ENCODE results near the gene CALML5. TPM values are rescaled to one million over a fixed set of nuclear protein-coding genes. Genes with fewer than 3 reads are reported as not detected.

Gene CALML5
- total and polyA plus RNA-seq, 9 of the 15 experiments (the other 6 are each of a cell fraction or from before 2014, with no cell fraction given) = not detected

DNA sequence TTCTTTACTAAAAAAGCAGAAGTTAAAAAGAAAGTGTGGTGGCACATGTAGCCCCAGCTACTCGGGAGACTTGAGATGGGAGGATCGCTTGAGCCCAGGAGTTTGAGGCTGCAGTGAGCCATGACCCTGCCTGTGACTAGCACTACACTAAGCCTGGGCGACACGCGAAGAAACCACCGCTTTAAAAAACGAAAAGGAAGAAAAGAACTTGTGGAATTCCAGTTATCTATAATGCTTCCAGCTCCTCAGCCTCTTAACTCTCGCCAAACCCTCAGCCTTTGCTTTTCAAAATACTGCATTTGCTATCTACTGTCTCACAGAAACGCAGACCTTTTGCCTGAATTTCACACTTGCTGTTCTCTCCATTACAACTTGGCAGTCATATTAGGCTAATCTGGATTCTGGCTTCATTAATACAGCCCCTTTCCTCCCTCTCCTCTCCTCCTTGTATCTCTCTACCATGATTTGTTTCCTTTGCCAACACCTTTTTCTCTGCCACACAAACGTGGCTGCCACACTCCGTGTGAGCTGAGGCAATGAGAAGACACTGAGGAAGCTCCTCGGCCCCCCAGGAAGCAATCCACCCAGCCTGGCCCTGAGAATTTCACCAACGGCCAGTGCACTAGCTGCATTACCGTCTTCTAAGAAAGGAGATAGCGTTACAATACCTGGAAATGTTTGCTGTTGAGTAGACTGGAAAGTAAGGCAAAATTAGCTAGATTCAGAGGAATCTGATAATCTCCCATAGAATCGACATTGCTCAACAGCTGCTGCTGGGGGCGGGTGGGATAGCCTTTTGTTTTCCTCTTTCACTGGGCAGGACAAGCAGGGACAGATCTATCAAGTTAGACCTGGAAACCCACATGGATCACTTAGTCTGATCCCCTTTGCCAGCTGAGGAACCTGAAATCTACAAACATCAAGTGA, 37.2 kb downstream of the CALML5 start (continued):
- TF ChIP-seq, protein P1, sequence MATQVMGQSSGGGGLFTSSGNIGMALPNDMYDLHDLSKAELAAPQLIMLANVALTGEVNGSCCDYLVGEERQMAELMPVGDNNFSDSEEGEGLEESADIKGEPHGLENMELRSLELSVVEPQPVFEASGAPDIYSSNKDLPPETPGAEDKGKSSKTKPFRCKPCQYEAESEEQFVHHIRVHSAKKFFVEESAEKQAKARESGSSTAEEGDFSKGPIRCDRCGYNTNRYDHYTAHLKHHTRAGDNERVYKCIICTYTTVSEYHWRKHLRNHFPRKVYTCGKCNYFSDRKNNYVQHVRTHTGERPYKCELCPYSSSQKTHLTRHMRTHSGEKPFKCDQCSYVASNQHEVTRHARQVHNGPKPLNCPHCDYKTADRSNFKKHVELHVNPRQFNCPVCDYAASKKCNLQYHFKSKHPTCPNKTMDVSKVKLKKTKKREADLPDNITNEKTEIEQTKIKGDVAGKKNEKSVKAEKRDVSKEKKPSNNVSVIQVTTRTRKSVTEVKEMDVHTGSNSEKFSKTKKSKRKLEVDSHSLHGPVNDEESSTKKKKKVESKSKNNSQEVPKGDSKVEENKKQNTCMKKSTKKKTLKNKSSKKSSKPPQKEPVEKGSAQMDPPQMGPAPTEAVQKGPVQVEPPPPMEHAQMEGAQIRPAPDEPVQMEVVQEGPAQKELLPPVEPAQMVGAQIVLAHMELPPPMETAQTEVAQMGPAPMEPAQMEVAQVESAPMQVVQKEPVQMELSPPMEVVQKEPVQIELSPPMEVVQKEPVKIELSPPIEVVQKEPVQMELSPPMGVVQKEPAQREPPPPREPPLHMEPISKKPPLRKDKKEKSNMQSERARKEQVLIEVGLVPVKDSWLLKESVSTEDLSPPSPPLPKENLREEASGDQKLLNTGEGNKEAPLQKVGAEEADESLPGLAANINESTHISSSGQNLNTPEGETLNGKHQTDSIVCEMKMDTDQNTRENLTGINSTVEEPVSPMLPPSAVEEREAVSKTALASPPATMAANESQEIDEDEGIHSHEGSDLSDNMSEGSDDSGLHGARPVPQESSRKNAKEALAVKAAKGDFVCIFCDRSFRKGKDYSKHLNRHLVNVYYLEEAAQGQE (IDR thresholded peaks at IDR 0.05; ENCODE audit: borderline replicate concordance) = peak; percentile 23; the same call in 1 of the 2 replicates
- TF ChIP-seq, protein P1 (CRISPR knock-in tag; IDR thresholded peaks at IDR 0.05; ENCODE audit: low read depth) = no peak
- TF ChIP-seq NCOA1 (IDR thresholded peaks at IDR 0.05; ENCODE audit: low read depth) = peak; percentile 75; the same call in 1 of the 2 replicates
- peak in 1 of 2 experiments; percentile 78; a peak in 2 of 4 replicates for TF ChIP-seq RCOR1 (IDR thresholded peaks at IDR 0.05; ENCODE audit: borderline replicate concordance in 1 of 2, low read depth in 2 of 2, low read length in 2 of 2)
- TF ChIP-seq ZNF217 (CRISPR knock-in tag; IDR thresholded peaks at IDR 0.05) = no peak
- TF ChIP-seq HDGF (IDR thresholded peaks at IDR 0.05) = 0 out of 2 replicates have a peak, but pooled peaks have one; percentile 56
- TF ChIP-seq, protein P2, sequence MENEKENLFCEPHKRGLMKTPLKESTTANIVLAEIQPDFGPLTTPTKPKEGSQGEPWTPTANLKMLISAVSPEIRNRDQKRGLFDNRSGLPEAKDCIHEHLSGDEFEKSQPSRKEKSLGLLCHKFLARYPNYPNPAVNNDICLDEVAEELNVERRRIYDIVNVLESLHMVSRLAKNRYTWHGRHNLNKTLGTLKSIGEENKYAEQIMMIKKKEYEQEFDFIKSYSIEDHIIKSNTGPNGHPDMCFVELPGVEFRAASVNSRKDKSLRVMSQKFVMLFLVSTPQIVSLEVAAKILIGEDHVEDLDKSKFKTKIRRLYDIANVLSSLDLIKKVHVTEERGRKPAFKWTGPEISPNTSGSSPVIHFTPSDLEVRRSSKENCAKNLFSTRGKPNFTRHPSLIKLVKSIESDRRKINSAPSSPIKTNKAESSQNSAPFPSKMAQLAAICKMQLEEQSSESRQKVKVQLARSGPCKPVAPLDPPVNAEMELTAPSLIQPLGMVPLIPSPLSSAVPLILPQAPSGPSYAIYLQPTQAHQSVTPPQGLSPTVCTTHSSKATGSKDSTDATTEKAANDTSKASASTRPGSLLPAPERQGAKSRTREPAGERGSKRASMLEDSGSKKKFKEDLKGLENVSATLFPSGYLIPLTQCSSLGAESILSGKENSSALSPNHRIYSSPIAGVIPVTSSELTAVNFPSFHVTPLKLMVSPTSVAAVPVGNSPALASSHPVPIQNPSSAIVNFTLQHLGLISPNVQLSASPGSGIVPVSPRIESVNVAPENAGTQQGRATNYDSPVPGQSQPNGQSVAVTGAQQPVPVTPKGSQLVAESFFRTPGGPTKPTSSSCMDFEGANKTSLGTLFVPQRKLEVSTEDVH (IDR thresholded peaks at IDR 0.05; ENCODE audit: low read depth, partially characterized antibody) = peak; percentile 29
- TF ChIP-seq, protein P3, sequence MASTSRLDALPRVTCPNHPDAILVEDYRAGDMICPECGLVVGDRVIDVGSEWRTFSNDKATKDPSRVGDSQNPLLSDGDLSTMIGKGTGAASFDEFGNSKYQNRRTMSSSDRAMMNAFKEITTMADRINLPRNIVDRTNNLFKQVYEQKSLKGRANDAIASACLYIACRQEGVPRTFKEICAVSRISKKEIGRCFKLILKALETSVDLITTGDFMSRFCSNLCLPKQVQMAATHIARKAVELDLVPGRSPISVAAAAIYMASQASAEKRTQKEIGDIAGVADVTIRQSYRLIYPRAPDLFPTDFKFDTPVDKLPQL (IDR thresholded peaks at IDR 0.05; ENCODE audit: extremely low read depth, insufficient read length) = no peak
- TF ChIP-seq, protein P4, sequence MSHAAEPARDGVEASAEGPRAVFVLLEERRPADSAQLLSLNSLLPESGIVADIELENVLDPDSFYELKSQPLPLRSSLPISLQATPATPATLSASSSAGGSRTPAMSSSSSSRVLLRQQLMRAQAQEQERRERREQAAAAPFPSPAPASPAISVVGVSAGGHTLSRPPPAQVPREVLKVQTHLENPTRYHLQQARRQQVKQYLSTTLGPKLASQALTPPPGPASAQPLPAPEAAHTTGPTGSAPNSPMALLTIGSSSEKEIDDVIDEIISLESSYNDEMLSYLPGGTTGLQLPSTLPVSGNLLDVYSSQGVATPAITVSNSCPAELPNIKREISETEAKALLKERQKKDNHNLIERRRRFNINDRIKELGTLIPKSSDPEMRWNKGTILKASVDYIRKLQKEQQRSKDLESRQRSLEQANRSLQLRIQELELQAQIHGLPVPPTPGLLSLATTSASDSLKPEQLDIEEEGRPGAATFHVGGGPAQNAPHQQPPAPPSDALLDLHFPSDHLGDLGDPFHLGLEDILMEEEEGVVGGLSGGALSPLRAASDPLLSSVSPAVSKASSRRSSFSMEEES (CRISPR knock-in tag; IDR thresholded peaks at IDR 0.05) = no peak
- no peak for TF ChIP-seq TRIM28 (IDR thresholded peaks at IDR 0.05)
- TF ChIP-seq ELF2 (CRISPR knock-in tag; IDR thresholded peaks at IDR 0.05) = 0 out of 2 replicates have a peak, but pooled peaks have one; percentile 4
